H1 (cell line): ENCODE results near the gene LEFTY1. TPM values are rescaled to one million over a fixed set of nuclear protein-coding genes. Genes with fewer than 3 reads are reported as not detected.

Experiments
- CTCF ChIA-PET: fragments of 300-600 bp; sonication (Branson Sonifier 250); formaldehyde crosslinking; loops from one replicate; lab custom pipeline; 2021; ENCODE audit not compliant: partially characterized antibody; lab: Charles Lee
- POLR2A ChIA-PET: fragments of 300-600 bp; sonication (Branson Sonifier 250); formaldehyde crosslinking; loops from one replicate; lab custom pipeline; 2021; ENCODE audit warnings: inconsistent platforms; ENCODE audit not compliant: partially characterized antibody; lab: Charles Lee
- DNase-seq, 2 experiments: peaks; one replicate each; pipeline versions ENCODE4 v3.0.0 to v3.0.0-alpha.2; 2010 to 2022; ENCODE audit warnings: low spot score in 2 of 2, low read depth in 1 of 2, mixed read lengths in 1 of 2
- FAIRE-seq: peaks from 2 replicates; lab custom pipeline; 2011; peaks lifted over from hg19 to GRCh38; lab: Jason Lieb, UNC
- H2AFZ ChIP-seq: 2 replicates; pipeline ENCODE4 v1.8.1; 2012; ENCODE audit warnings: low read length, inconsistent platforms
- H2AK5ac ChIP-seq: 2 replicates; pipeline ENCODE4 v1.6.1; 2013; ENCODE audit warnings: low read depth, low read length
- H2BK120ac ChIP-seq: replicated peaks from 2 replicates; pipeline ENCODE3; 2013; ENCODE audit warnings: low read depth, low read length, inconsistent platforms
- H2BK12ac ChIP-seq: 2 replicates; pipeline ENCODE4 v1.6.1; 2013; ENCODE audit warnings: low read depth, low read length
- H2BK15ac ChIP-seq: 2 replicates; pipeline ENCODE4 v1.6.1; 2013; ENCODE audit warnings: low read length
- H2BK20ac ChIP-seq: 2 replicates; pipeline ENCODE4 v1.6.1; 2013; ENCODE audit warnings: low read length
- H2BK5ac ChIP-seq: 2 replicates; pipeline ENCODE4 v1.6.1; 2013; ENCODE audit warnings: low read depth, low read length
- H3K14ac ChIP-seq: 2 replicates; pipeline ENCODE4 v1.6.1; 2013; ENCODE audit warnings: inconsistent platforms; ENCODE audit not compliant: insufficient read length
- H3K18ac ChIP-seq: 2 replicates; pipeline ENCODE4 v1.6.1; 2013; ENCODE audit warnings: low read length; ENCODE audit errors: extremely low read depth
- H3K23ac ChIP-seq: 2 replicates; pipeline ENCODE4 v1.6.1; 2013; ENCODE audit warnings: inconsistent platforms; ENCODE audit not compliant: insufficient read length
- H3K23me2 ChIP-seq: 2 replicates; pipeline ENCODE4 v1.6.1; 2013; ENCODE audit warnings: low read depth, low read length
- H3K27ac ChIP-seq: 2 replicates; pipeline ENCODE4 v1.6.1; 2011; ENCODE audit warnings: low read depth, low read length, inconsistent platforms
- H3K27me3 ChIP-seq, 4 experiments: replicated peaks in 1 of 4; 1 replicate in 1 of 4; 2 replicates in 3 of 4; pipeline versions ENCODE4 v1.6.1 to v1.8.1; 2011 to 2013; ENCODE audit warnings: low read length in 3 of 4, mild to moderate bottlenecking in 3 of 4, inconsistent platforms in 2 of 4, mixed read lengths in 2 of 4, moderate library complexity in 1 of 4; ENCODE audit not compliant: control insufficient read depth in 3 of 4, insufficient read depth in 3 of 4; ENCODE audit errors: extremely low read depth in 1 of 4
- H3K36me3 ChIP-seq, 4 experiments: 2 replicates each; pipeline versions ENCODE4 v1.6.1 to v1.8.1; 2011 to 2013; ENCODE audit warnings: mild to moderate bottlenecking in 4 of 4, low read length in 3 of 4, moderate library complexity in 2 of 4, control low read depth in 1 of 4, inconsistent platforms in 1 of 4; ENCODE audit not compliant: insufficient read depth in 4 of 4, control insufficient read depth in 2 of 4
- H3K4ac ChIP-seq: replicated peaks from 2 replicates; pipeline ENCODE3; 2013; ENCODE audit warnings: low read length, low read depth, mixed read lengths, inconsistent platforms; ENCODE audit not compliant: insufficient read length
- H3K4me1 ChIP-seq, 4 experiments: replicated peaks in 1 of 4; 1 replicate in 1 of 4; 2 replicates in 3 of 4; pipeline versions ENCODE4 v1.6.1 to v1.8.1; 2011 to 2013; ENCODE audit warnings: low read length in 3 of 4, inconsistent platforms in 2 of 4, mixed read lengths in 1 of 4; ENCODE audit not compliant: insufficient read depth in 4 of 4, control insufficient read depth in 3 of 4
- H3K4me2 ChIP-seq, 2 experiments: 2 replicates each; pipeline versions ENCODE4 v1.6.1 to v1.8.1; 2011 to 2013; ENCODE audit warnings: low read depth in 2 of 2, low read length in 2 of 2, control low read depth in 1 of 2, inconsistent platforms in 1 of 2, mild to moderate bottlenecking in 1 of 2; ENCODE audit not compliant: insufficient read depth in 1 of 2
- H3K4me3 ChIP-seq, 4 experiments: fragments of 200-600, 300-600 bp in 1 of 4; sonication (generic), shearing (Covaris generic), sonication (Bioruptor Twin) in 1 of 4; 2 replicates each; pipeline versions ENCODE4 v1.5.1 to v1.8.1; 2011 to 2016; ENCODE audit warnings: low read length in 4 of 4, low read depth in 3 of 4, control low read depth in 2 of 4, inconsistent platforms in 2 of 4, mild to moderate bottlenecking in 2 of 4, mixed read lengths in 1 of 4, moderate library complexity in 1 of 4; ENCODE audit not compliant: insufficient read depth in 2 of 4; ENCODE audit errors: extremely low read depth in 1 of 4
- H3K56ac ChIP-seq: replicated peaks from 2 replicates; pipeline ENCODE3; 2013; ENCODE audit warnings: low read depth, mild to moderate bottlenecking, mixed read lengths, low read length, inconsistent platforms; ENCODE audit not compliant: insufficient read length
- H3K79me1 ChIP-seq: 2 replicates; pipeline ENCODE4 v1.6.1; 2013; ENCODE audit warnings: low read depth, low read length, control low read depth
- H3K79me2 ChIP-seq, 2 experiments: 2 replicates each; pipeline versions ENCODE4 v1.6.1 to v1.8.1; 2012 to 2013; ENCODE audit warnings: low read length in 2 of 2, mild to moderate bottlenecking in 2 of 2, inconsistent platforms in 1 of 2; ENCODE audit not compliant: insufficient read depth in 2 of 2, control insufficient read depth in 1 of 2
- H3K9ac ChIP-seq, 4 experiments: replicated peaks in 1 of 4; 1 replicate in 1 of 4; 2 replicates in 3 of 4; pipeline versions ENCODE4 v1.6.1 to v1.8.1; 2011 to 2013; ENCODE audit warnings: low read depth in 3 of 4, low read length in 3 of 4, control low read depth in 2 of 4, mild to moderate bottlenecking in 2 of 4, moderate library complexity in 2 of 4, inconsistent platforms in 1 of 4; ENCODE audit errors: extremely low read depth in 1 of 4
- H3K9me3 ChIP-seq, 2 experiments: 2 replicates each; pipeline versions ENCODE4 v1.6.1 to v1.8.1; 2012 to 2013; ENCODE audit warnings: mild to moderate bottlenecking in 2 of 2, moderate library complexity in 2 of 2, control low read depth in 1 of 2, inconsistent platforms in 1 of 2, low read depth in 1 of 2, low read length in 1 of 2, mixed read lengths in 1 of 2; ENCODE audit not compliant: insufficient read depth in 2 of 2
- H4K20me1 ChIP-seq, 2 experiments: replicated peaks in 1 of 2; 2 replicates each; pipeline versions ENCODE3 to v1.8.1; 2011 to 2013; ENCODE audit warnings: inconsistent platforms in 2 of 2, low read length in 2 of 2, mild to moderate bottlenecking in 1 of 2; ENCODE audit not compliant: insufficient read depth in 2 of 2, control insufficient read depth in 1 of 2
- H4K5ac ChIP-seq: 2 replicates; pipeline ENCODE4 v1.6.1; 2013; ENCODE audit warnings: low read length, low read depth, mixed read lengths, inconsistent platforms; ENCODE audit not compliant: insufficient read length
- H4K8ac ChIP-seq: 2 replicates; pipeline ENCODE4 v1.8.0; 2013; ENCODE audit warnings: mild to moderate bottlenecking, moderate library complexity, low read length, inconsistent platforms; ENCODE audit not compliant: insufficient read depth; ENCODE audit errors: extremely low read depth
- H4K91ac ChIP-seq: replicated peaks from 2 replicates; pipeline ENCODE3; 2013; ENCODE audit warnings: low read length, mixed read lengths, inconsistent platforms; ENCODE audit not compliant: insufficient read length
- ASH2L ChIP-seq: fragments of 200-600, 300-600 bp; sonication (generic); IDR thresholded peaks from one replicate; pipeline ENCODE4 v1.7.1; 2017; ENCODE audit warnings: low read length
- CBX8 ChIP-seq: fragments of 300-800, 300-1000 bp; sonication (generic); IDR thresholded peaks from 2 replicates; pipeline ENCODE4 v1.7.1; 2016; ENCODE audit warnings: low read depth, low read length, borderline replicate concordance
- HDAC6 ChIP-seq: IDR thresholded peaks from one replicate; pipeline ENCODE4 v1.7.1; 2012; ENCODE audit warnings: low read depth, mild to moderate bottlenecking, inconsistent platforms, low read length, moderate library complexity
- JUN ChIP-seq: IDR thresholded peaks from 2 replicates; pipeline ENCODE4 v1.6.1; 2011; ENCODE audit warnings: low read depth, mild to moderate bottlenecking, improper control_type of control experiment, low read length
- SP4 ChIP-seq: IDR thresholded peaks from 2 replicates; pipeline ENCODE4 v1.6.1; 2012; ENCODE audit warnings: low read length, inconsistent platforms
- SUZ12 ChIP-seq: fragments of 200-600 bp; sonication (generic); IDR thresholded peaks from 2 replicates; pipeline ENCODE4 v1.6.1; 2012; ENCODE audit warnings: mild to moderate bottlenecking, inconsistent platforms, low read length, moderate library complexity, mixed read lengths
- WGBS, 2 experiments: shearing (Covaris generic) in 1 of 2; methylation state at CpG; one replicate each; pipeline versions ENCODE4 v1.1.6 to v1.1.7; 2013 to 2015; ENCODE audit warnings: low lambda C conversion rate in 2 of 2, mixed read lengths in 2 of 2, inconsistent platforms in 1 of 2, low coverage in 1 of 2, missing lambda C conversion rate in 1 of 2; ENCODE audit not compliant: insufficient replicate concordance in 2 of 2, insufficient coverage in 1 of 2, insufficient read length in 1 of 2; ENCODE audit errors: extremely low coverage in 1 of 2, missing lambda C conversion rate in 1 of 2; 5-methylcytosine and 5-hydroxymethylcytosine counted together
- polyA plus RNA-seq, 7 experiments: library from polyadenylated mRNA; depleted of rRNA in 3 of 7; stranded (reverse) in 5 of 7; unstranded in 2 of 7; fragments of >200 nt in 5 of 7; fragments of 200-250 nt in 2 of 7; gene quantifications; 1 replicate in 5 of 7; 2 replicates in 1 of 7; 4 replicates in 1 of 7; pipeline versions ENCODE4 v1.2.1 to v1.2.3, GENCODE V29; 2011 to 2013; ENCODE audit warnings: missing spikeins in 2 of 7, mixed read lengths in 2 of 7
- total RNA-seq: library from RNA; stranded (reverse); fragmentation: NEBNext Ultra II Directional; extraction: Animal tissue kit (Norgen Biotek cat#: 25700); gene quantifications from 2 replicates; pipeline ENCODE4 v1.2.1, GENCODE V29; 2021
- TF ChIP-seq, protein P1 (sequence below): IDR thresholded peaks from 2 replicates; pipeline ENCODE4 v1.6.1; 2011; ENCODE audit warnings: low read length, improper control_type of control experiment

LEFTY1 gene
- total and polyA plus RNA-seq, 2 of the 8 experiments (the other 6 are each of a cell fraction or from before 2014, with no cell fraction given): 4.5 to 11.7 TPM

DNA sequence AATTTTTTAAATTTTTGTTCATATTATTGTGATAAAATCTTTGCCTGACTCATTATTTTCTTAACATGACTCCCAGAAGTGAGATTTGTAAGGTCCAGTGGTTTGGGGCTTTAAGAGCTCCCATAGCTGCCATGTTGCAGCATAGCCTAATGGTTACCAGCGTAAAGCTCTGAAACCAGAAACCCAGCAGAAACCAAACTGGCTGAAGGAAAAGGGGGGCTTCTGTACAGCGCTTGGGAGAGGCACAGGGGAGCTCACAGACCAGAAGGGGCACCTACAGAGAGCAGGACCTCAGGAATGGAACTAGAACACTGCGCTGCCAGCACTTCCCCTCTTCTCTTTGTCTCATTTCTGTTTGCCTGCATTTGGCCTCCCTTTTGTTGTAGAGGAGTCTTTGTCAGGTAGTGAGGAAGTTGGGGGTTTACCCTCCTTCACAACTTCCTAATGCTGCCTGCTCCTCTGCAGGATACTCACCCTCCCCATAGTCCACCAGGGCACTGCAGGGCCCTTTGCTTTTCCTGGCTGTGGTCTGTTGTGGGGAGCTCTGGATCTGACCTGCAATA, 37.7 kb upstream of the LEFTY1 start:
- H3K79me1 ChIP-seq: peaks cover 11% of the 10 kb centered on the region
- no peak overlapping the region for H2BK15ac ChIP-seq
- H3K4me3 ChIP-seq: no peak overlapping the region
- peaks cover 0 to 9% (median 5%) of the 10 kb centered on the region in 4 experiments; a peak in 4 of 7 replicates for H3K4me1 ChIP-seq
- peak overlapping the region; percentile 60 for H2AFZ ChIP-seq
- H4K8ac ChIP-seq: no peak overlapping the region; the same call in 1 of the 2 replicates
- ChIA-PET POLR2A (interaction anchor here (1.0 to 1.4 kb wide), 7 partner anchors 10 to 140 kb away, joined by 3 to 5 read pairs (median 3); no protein-coding TSS in a partner anchor), CTCF (interaction anchor here (1.1 to 2.5 kb wide), 5 partner anchors 9 to 61 kb away, joined by 3 to 16 read pairs (median 3); no protein-coding TSS in a partner anchor)
- peak overlapping the region; percentile 45; the same call in 1 of the 2 replicates for H2AK5ac ChIP-seq
- FAIRE-seq (no peak), DNase-seq (no peak)
- no peak overlapping the region for H4K91ac ChIP-seq
- H4K20me1 ChIP-seq: peaks cover 2% of the 10 kb centered on the region in 2 experiments
- H3K9me3 ChIP-seq: no peaks in the 10 kb centered on the region
- no peaks in the 10 kb centered on the region for H3K27me3 ChIP-seq
- H2BK12ac ChIP-seq: peak overlapping the region; percentile 68
- H3K4ac ChIP-seq: no peak overlapping the region
- peaks cover 4% of the 10 kb centered on the region for H3K23me2 ChIP-seq
- peaks cover 5 to 15% of the 10 kb centered on the region in 2 experiments for H3K79me2 ChIP-seq
- no peak overlapping the region for H2BK120ac ChIP-seq
- 88% methylated on average over 3 of the region's 3 CpGs; no CpG with 5 or more reads in 1 of the 2 experiments for WGBS, 2 experiments
- H3K56ac ChIP-seq: no peak overlapping the region
- peaks cover 0 to 10% (median 5%) of the 10 kb centered on the region in 4 experiments; a peak in 5 of 8 replicates for H3K36me3 ChIP-seq
- H3K9ac ChIP-seq: no peak overlapping the region
- H3K14ac ChIP-seq: no peak overlapping the region
- H2BK5ac ChIP-seq: no peak overlapping the region; the same call in 1 of the 2 replicates
- peak overlapping the region; percentile 55; the same call in 1 of the 2 replicates for H3K18ac ChIP-seq
- H3K4me2 ChIP-seq: no peak overlapping the region; a peak in 1 of 4 replicates
- H3K23ac ChIP-seq: no peak overlapping the region
- H3K27ac ChIP-seq: no peak overlapping the region
- no peak overlapping the region for H4K5ac ChIP-seq
- H2BK20ac ChIP-seq: no peak overlapping the region; the same call in 1 of the 2 replicates
- no peak for TF ChIP-seq HDAC6
- TF ChIP-seq, protein P1, sequence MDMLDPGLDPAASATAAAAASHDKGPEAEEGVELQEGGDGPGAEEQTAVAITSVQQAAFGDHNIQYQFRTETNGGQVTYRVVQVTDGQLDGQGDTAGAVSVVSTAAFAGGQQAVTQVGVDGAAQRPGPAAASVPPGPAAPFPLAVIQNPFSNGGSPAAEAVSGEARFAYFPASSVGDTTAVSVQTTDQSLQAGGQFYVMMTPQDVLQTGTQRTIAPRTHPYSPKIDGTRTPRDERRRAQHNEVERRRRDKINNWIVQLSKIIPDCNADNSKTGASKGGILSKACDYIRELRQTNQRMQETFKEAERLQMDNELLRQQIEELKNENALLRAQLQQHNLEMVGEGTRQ: no peak
- no peak for TF ChIP-seq SP4
- no peak for TF ChIP-seq JUN
- TF ChIP-seq ASH2L: no peak
- no peak for TF ChIP-seq SUZ12
- no peak for TF ChIP-seq CBX8
